ENCODE results near the gene ZFHX3.

The ZFHX3 gene

DNA sequence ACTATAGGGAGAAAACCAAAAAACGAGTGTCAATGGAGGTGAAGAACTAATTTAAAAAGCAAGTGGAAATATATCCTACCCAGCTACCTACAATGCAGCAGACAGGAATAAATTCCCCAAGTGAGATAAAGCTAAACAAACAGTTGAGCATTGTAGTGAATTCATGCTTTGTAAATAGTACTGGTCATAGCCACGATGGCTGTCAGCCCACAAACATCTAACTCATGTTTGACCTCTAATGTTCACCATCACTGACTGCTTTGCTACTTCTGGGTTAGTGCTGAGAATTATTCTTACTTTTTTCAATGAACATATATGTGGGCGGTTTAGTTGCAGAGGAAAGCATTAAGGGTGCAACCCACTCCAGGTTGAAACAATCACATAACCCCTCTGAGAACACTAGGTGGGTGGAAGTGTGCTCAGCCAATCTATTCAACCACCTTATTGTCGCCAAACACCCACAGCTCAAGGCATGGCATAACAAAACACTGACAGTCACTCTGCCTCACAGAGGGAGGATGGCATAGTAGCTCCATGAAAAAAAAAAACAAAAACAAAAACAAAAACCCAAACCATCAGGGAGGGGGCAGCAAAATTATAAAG lies 264.1 kb downstream of the ZFHX3 start:
- H3K4me3 ChIP-seq (ENCODE audit: low read depth, low read length): no peak overlapping the region
- in situ Hi-C loops (cut with HindIII; ENCODE audit: low sequenced_read_pairs): no loop called here
- DNase-seq (ENCODE audit: low read depth): peak; percentile 9
- TF ChIP-seq, protein P1, sequence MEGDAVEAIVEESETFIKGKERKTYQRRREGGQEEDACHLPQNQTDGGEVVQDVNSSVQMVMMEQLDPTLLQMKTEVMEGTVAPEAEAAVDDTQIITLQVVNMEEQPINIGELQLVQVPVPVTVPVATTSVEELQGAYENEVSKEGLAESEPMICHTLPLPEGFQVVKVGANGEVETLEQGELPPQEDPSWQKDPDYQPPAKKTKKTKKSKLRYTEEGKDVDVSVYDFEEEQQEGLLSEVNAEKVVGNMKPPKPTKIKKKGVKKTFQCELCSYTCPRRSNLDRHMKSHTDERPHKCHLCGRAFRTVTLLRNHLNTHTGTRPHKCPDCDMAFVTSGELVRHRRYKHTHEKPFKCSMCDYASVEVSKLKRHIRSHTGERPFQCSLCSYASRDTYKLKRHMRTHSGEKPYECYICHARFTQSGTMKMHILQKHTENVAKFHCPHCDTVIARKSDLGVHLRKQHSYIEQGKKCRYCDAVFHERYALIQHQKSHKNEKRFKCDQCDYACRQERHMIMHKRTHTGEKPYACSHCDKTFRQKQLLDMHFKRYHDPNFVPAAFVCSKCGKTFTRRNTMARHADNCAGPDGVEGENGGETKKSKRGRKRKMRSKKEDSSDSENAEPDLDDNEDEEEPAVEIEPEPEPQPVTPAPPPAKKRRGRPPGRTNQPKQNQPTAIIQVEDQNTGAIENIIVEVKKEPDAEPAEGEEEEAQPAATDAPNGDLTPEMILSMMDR (IDR thresholded peaks at IDR 0.05; ENCODE audit: low read depth, low read length, missing control alignments): no peak

DNA sequence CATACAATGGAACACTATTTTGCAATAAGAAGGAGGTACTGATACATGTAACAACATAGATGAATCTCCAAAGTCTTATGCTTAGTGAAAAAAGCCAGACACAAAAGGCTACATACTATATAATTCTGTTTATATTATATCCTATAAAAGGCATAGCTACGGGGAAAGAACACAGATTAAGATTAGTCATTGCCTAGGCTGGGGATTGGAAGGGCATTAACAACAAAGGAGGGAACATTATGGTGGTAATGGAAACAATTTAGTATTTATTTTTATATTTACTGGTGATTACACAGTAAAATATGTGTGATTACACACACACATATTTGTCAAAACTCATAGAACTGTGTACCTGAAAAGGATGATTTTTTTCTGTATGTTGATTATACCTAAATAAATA lies 278.1 kb downstream of the ZFHX3 start:
- no peak for DNase-seq (ENCODE audit: low read depth)
- TF ChIP-seq, protein P1 (IDR thresholded peaks at IDR 0.05; ENCODE audit: low read depth, low read length, missing control alignments): no peak
- H3K4me3 ChIP-seq (ENCODE audit: low read depth, low read length): no peak overlapping the region
- in situ Hi-C loops (cut with HindIII; ENCODE audit: low sequenced_read_pairs): no loop called here

DNA sequence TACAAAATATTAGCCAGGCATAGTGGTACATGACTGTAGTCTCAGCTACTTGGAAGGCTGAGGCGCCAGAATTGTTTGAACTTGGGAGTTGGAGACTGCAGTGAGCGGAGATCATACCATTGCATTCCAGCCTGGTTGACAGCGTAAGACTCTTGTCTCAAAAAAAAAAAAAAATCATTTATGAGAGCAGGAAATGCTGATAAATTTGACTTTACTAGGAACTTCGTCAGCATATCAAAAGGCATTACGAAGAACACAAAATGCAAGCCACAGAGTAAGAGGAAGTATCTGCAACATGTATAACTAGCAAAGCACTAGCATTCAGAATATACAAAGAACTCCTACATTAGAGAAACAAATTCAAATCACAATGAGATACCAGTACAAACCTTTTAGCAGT lies 279.3 kb downstream of the ZFHX3 start:
- no peak overlapping the region for H3K4me3 ChIP-seq (ENCODE audit: low read depth, low read length)
- TF ChIP-seq, protein P1 (IDR thresholded peaks at IDR 0.05; ENCODE audit: low read depth, low read length, missing control alignments): no peak
- DNase-seq (ENCODE audit: low read depth): no peak
- in situ Hi-C loops (cut with HindIII; ENCODE audit: low sequenced_read_pairs): no loop called here

DNA sequence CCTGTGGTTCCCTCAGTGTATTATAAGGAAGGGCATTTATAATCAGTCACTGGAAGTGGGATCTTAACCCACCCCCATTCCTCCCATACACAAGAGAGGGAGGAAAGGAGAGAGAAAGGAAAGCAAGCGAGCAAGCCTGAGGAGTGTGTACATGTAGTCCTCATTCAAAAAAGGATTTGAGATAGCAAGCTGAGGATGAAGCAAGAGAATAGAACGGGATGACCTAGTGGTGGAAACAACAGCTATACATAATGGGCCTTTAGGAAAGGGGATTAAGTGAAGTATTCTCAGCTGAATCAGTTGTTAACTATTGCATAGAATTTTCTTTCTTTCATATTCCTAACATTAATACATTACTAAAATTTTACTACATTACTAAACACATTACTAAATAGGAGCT lies 281.4 kb downstream of the ZFHX3 start:
- no peak overlapping the region for H3K4me3 ChIP-seq (ENCODE audit: low read depth, low read length)
- TF ChIP-seq, protein P1 (IDR thresholded peaks at IDR 0.05; ENCODE audit: low read depth, low read length, missing control alignments): no peak
- in situ Hi-C loops (cut with HindIII; ENCODE audit: low sequenced_read_pairs): no loop called here
- no peak for DNase-seq (ENCODE audit: low read depth)

DNA sequence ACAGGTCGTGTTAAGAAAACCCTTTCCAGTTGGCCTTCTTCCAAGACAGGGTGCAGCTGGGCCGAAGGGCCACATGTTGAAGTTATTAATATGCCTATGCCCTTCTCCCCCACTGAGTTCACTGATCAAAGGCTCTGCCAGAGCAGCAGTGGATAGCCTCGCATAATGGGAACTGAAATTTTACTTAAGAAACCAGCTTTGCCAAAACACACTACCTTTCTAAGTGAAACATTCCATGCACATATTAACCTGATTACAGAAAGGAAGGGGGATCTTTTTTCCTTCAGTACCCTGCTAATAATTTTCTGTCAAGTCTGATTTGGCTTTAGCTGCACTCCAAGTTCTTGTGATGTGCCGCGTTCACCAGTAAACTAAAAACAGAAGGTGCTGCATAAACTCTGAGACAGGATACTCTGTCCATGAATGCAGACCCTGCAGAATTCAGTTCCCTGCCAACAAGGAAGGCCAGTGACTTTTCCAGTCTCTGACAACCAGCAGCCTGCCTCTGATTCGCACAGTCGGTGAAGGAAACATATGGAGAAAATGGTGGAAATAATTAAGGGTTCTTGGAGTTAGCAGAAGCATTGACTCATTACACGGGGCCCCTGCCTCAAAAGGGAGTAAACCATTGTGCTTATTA lies 283.8 kb downstream of the ZFHX3 start:
- TF ChIP-seq, protein P1 (IDR thresholded peaks at IDR 0.05; ENCODE audit: low read depth, low read length, missing control alignments): no peak
- H3K4me3 ChIP-seq (ENCODE audit: low read depth, low read length): no peak overlapping the region
- DNase-seq (ENCODE audit: low read depth): no peak
- in situ Hi-C loops (cut with HindIII; ENCODE audit: low sequenced_read_pairs): no loop called here

DNA sequence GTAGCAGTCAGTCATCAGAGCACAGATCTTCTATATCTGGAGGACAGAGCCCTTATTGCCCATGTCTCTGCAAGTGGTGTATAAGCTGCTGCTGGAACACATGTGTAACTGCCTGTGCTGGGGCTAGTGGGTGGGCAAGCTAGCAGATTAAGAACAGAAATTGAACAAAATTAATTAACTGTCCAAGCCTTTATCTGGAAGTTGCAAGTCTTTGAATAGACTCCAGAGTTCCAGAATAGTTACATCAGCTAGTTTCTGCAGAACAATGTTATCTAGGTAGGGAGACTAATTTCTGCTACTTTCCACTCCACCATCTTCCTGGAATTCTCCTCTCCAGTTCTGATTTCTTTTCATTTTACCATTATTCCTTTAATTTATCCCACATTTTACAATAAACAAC lies 287.3 kb downstream of the ZFHX3 start:
- TF ChIP-seq, protein P1 (IDR thresholded peaks at IDR 0.05; ENCODE audit: low read depth, low read length, missing control alignments): no peak
- no peak for DNase-seq (ENCODE audit: low read depth)
- in situ Hi-C loops (cut with HindIII; ENCODE audit: low sequenced_read_pairs): no loop called here
- H3K4me3 ChIP-seq (ENCODE audit: low read depth, low read length): no peak overlapping the region

Measured in astrocyte of the cerebellum (primary cell).